Measurements from ENCODE around the gene FBXO38.
"Not testable (repeated sequence)": the region's sequence is repeated elsewhere in the genome, so short reads cannot be mapped to it uniquely, and the experiment has no call there.

FBXO38 gene

GRCh38 chr5:148452499-148453193, 68.9 kb downstream of the FBXO38 start:
- Histone ChIP-seq H3K36me3 (ENCODE audit: control insufficient read depth, insufficient read depth, low read length) (no peaks in the 10 kb centered on the region), H3K4me3 (ENCODE audit: insufficient read depth, low read depth, low read length) (no peak overlapping the region), H3K4me1 (ENCODE audit: control insufficient read depth, insufficient read depth, low read length) (no peaks in the 10 kb centered on the region), H3K27ac (ENCODE audit: insufficient read depth, low read depth, low read length, poor library complexity, severe bottlenecking) (no peak overlapping the region), H3K9me3 (ENCODE audit: control insufficient read depth, low read length) (no peaks in the 10 kb centered on the region), H3K27me3 (ENCODE audit: control insufficient read depth, insufficient read depth, low read length, poor library complexity, severe bottlenecking) (no peaks in the 10 kb centered on the region)
- WGBS, 2 experiments: 91 to 93% methylated on average over 10 of the region's 10 CpGs

GRCh38 chr5:148454576-148454975, 70.8 kb downstream of the FBXO38 start:
- no peaks in the 10 kb centered on the region for H3K27me3 ChIP-seq (ENCODE audit: control insufficient read depth, insufficient read depth, low read length, poor library complexity, severe bottlenecking)
- WGBS, 2 experiments: 70 to 73% methylated on average over 5 of the region's 5 CpGs
- no peaks in the 10 kb centered on the region for H3K36me3 ChIP-seq (ENCODE audit: control insufficient read depth, insufficient read depth, low read length)
- H3K4me1 ChIP-seq (ENCODE audit: control insufficient read depth, insufficient read depth, low read length): no peaks in the 10 kb centered on the region
- H3K27ac ChIP-seq (ENCODE audit: insufficient read depth, low read depth, low read length, poor library complexity, severe bottlenecking): no peak overlapping the region
- no peak overlapping the region for H3K4me3 ChIP-seq (ENCODE audit: insufficient read depth, low read depth, low read length)
- H3K9me3 ChIP-seq (ENCODE audit: control insufficient read depth, low read length): no peaks in the 10 kb centered on the region

- no peaks in the 10 kb centered on the region for H3K36me3 ChIP-seq (ENCODE audit: control insufficient read depth, insufficient read depth, low read length)
- 83 to 87% methylated on average over 6 of the region's 6 CpGs for WGBS, 2 experiments
- no peaks in the 10 kb centered on the region for H3K4me1 ChIP-seq (ENCODE audit: control insufficient read depth, insufficient read depth, low read length)
Measured at GRCh38 chr5:148455185-148455584, 71.4 kb downstream of the FBXO38 start.

GRCh38 chr5:148457183-148457620, 73.4 kb downstream of the FBXO38 start:
- 69 to 73% methylated on average over 5 of the region's 5 CpGs for WGBS, 2 experiments
- H3K27ac ChIP-seq (ENCODE audit: insufficient read depth, low read depth, low read length, poor library complexity, severe bottlenecking): no peak overlapping the region

More at GRCh38 chr5:148455185-148455584, 71.4 kb downstream of the FBXO38 start:
- H3K4me3 ChIP-seq (ENCODE audit: insufficient read depth, low read depth, low read length): no peak overlapping the region
- H3K9me3 ChIP-seq (ENCODE audit: control insufficient read depth, low read length): no peaks in the 10 kb centered on the region
- H3K27me3 ChIP-seq (ENCODE audit: control insufficient read depth, insufficient read depth, low read length, poor library complexity, severe bottlenecking): no peaks in the 10 kb centered on the region
- no peak overlapping the region for H3K27ac ChIP-seq (ENCODE audit: insufficient read depth, low read depth, low read length, poor library complexity, severe bottlenecking)

GRCh38 chr5:148458036-148458888, 74.5 kb downstream of the FBXO38 start:
- H3K4me1 ChIP-seq (ENCODE audit: control insufficient read depth, insufficient read depth, low read length): no peaks in the 10 kb centered on the region
- H3K9me3 ChIP-seq (ENCODE audit: control insufficient read depth, low read length): no peaks in the 10 kb centered on the region
- H3K27ac ChIP-seq (ENCODE audit: insufficient read depth, low read depth, low read length, poor library complexity, severe bottlenecking): no peak overlapping the region
- 88 to 93% methylated on average over 3 of the region's 3 CpGs for WGBS, 2 experiments
- H3K27me3 ChIP-seq (ENCODE audit: control insufficient read depth, insufficient read depth, low read length, poor library complexity, severe bottlenecking): no peaks in the 10 kb centered on the region
- H3K4me3 ChIP-seq (ENCODE audit: insufficient read depth, low read depth, low read length): no peak overlapping the region
- H3K36me3 ChIP-seq (ENCODE audit: control insufficient read depth, insufficient read depth, low read length): no peaks in the 10 kb centered on the region

More at GRCh38 chr5:148457183-148457620, 73.4 kb downstream of the FBXO38 start:
- H3K9me3 ChIP-seq (ENCODE audit: control insufficient read depth, low read length): no peaks in the 10 kb centered on the region
- H3K27me3 ChIP-seq (ENCODE audit: control insufficient read depth, insufficient read depth, low read length, poor library complexity, severe bottlenecking): no peaks in the 10 kb centered on the region
- H3K4me1 ChIP-seq (ENCODE audit: control insufficient read depth, insufficient read depth, low read length): no peaks in the 10 kb centered on the region
- H3K4me3 ChIP-seq (ENCODE audit: insufficient read depth, low read depth, low read length): no peak overlapping the region
- H3K36me3 ChIP-seq (ENCODE audit: control insufficient read depth, insufficient read depth, low read length): no peaks in the 10 kb centered on the region

- no peaks in the 10 kb centered on the region for H3K4me1 ChIP-seq (ENCODE audit: control insufficient read depth, insufficient read depth, low read length)
- H3K9me3 ChIP-seq (ENCODE audit: control insufficient read depth, low read length): no peaks in the 10 kb centered on the region
- 93% methylated on average over 1 of the region's 1 CpG for WGBS, 2 experiments
- H3K27me3 ChIP-seq (ENCODE audit: control insufficient read depth, insufficient read depth, low read length, poor library complexity, severe bottlenecking): no peaks in the 10 kb centered on the region
- H3K4me3 ChIP-seq (ENCODE audit: insufficient read depth, low read depth, low read length): no peak overlapping the region
- no peaks in the 10 kb centered on the region for H3K36me3 ChIP-seq (ENCODE audit: control insufficient read depth, insufficient read depth, low read length)
- H3K27ac ChIP-seq (ENCODE audit: insufficient read depth, low read depth, low read length, poor library complexity, severe bottlenecking): no peak overlapping the region
Measured at GRCh38 chr5:148459669-148460068, 75.9 kb downstream of the FBXO38 start.

- Histone ChIP-seq H3K27me3 (ENCODE audit: control insufficient read depth, insufficient read depth, low read length, poor library complexity, severe bottlenecking) (no peaks in the 10 kb centered on the region), H3K27ac (ENCODE audit: insufficient read depth, low read depth, low read length, poor library complexity, severe bottlenecking) (no peak overlapping the region), H3K36me3 (ENCODE audit: control insufficient read depth, insufficient read depth, low read length) (no peaks in the 10 kb centered on the region), H3K4me3 (ENCODE audit: insufficient read depth, low read depth, low read length) (no peak overlapping the region), H3K4me1 (ENCODE audit: control insufficient read depth, insufficient read depth, low read length) (no peaks in the 10 kb centered on the region), H3K9me3 (ENCODE audit: control insufficient read depth, low read length) (no peaks in the 10 kb centered on the region)
- WGBS, 2 experiments: 83 to 90% methylated on average over 3 to 4 of the region's 4 CpGs
Measured at GRCh38 chr5:148465381-148466235, 81.8 kb downstream of the FBXO38 start.

- H3K27ac ChIP-seq (ENCODE audit: insufficient read depth, low read depth, low read length, poor library complexity, severe bottlenecking): no peak overlapping the region
- no peaks in the 10 kb centered on the region for H3K4me1 ChIP-seq (ENCODE audit: control insufficient read depth, insufficient read depth, low read length)
- H3K4me3 ChIP-seq (ENCODE audit: insufficient read depth, low read depth, low read length): no peak overlapping the region
- 87 to 96% methylated on average over 4 of the region's 4 CpGs for WGBS, 2 experiments
- H3K9me3 ChIP-seq (ENCODE audit: control insufficient read depth, low read length): no peaks in the 10 kb centered on the region
- no peaks in the 10 kb centered on the region for H3K36me3 ChIP-seq (ENCODE audit: control insufficient read depth, insufficient read depth, low read length)
- no peaks in the 10 kb centered on the region for H3K27me3 ChIP-seq (ENCODE audit: control insufficient read depth, insufficient read depth, low read length, poor library complexity, severe bottlenecking)
Measured at GRCh38 chr5:148466236-148466580, 82.5 kb downstream of the FBXO38 start.

- Histone ChIP-seq H3K4me3 (ENCODE audit: insufficient read depth, low read depth, low read length) (no peak overlapping the region), H3K27ac (ENCODE audit: insufficient read depth, low read depth, low read length, poor library complexity, severe bottlenecking) (no peak overlapping the region), H3K4me1 (ENCODE audit: control insufficient read depth, insufficient read depth, low read length) (no peaks in the 10 kb centered on the region), H3K9me3 (ENCODE audit: control insufficient read depth, low read length) (no peaks in the 10 kb centered on the region), H3K36me3 (ENCODE audit: control insufficient read depth, insufficient read depth, low read length) (no peaks in the 10 kb centered on the region), H3K27me3 (ENCODE audit: control insufficient read depth, insufficient read depth, low read length, poor library complexity, severe bottlenecking) (no peaks in the 10 kb centered on the region)
- 97 to 98% methylated on average over 1 of the region's 1 CpG for WGBS, 2 experiments
Measured at GRCh38 chr5:148467958-148468357, 84.2 kb downstream of the FBXO38 start.

- H3K4me3 ChIP-seq (ENCODE audit: insufficient read depth, low read depth, low read length); H3K9me3 ChIP-seq (ENCODE audit: control insufficient read depth, low read length); H3K4me1 ChIP-seq (ENCODE audit: control insufficient read depth, insufficient read depth, low read length); H3K27me3 ChIP-seq (ENCODE audit: control insufficient read depth, insufficient read depth, low read length, poor library complexity, severe bottlenecking); H3K36me3 ChIP-seq (ENCODE audit: control insufficient read depth, insufficient read depth, low read length); H3K27ac ChIP-seq (ENCODE audit: insufficient read depth, low read depth, low read length, poor library complexity, severe bottlenecking): not testable (repeated sequence)
- 90 to 98% methylated on average over 5 of the region's 5 CpGs for whole genome bisulfite sequencing, 2 experiments
Measured at GRCh38 chr5:148468746-148469145, 85.0 kb downstream of the FBXO38 start.
